GM23248 (cell line): ENCODE measurements around the gene ZFPL1.

Experiments
- EZH2 ChIP-seq: fragments of 200-600 bp; sonication (generic); IDR thresholded peaks from 2 replicates; pipeline ENCODE4 v1.6.1; 2018; ENCODE audit warnings: antibody characterized with exemption, mild to moderate bottlenecking; ENCODE audit not compliant: insufficient read depth, poor library complexity, severe bottlenecking
- EZH2phosphoT487 ChIP-seq: fragments of 200-600 bp; sonication (generic); IDR thresholded peaks from 2 replicates; pipeline ENCODE4 v1.6.1; 2018; ENCODE audit warnings: antibody characterized with exemption, moderate library complexity, mild to moderate bottlenecking, low read depth; ENCODE audit not compliant: insufficient read depth

- TF ChIP-seq EZH2phosphoT487 (no peak), EZH2 (no peak)
Observed at GRCh38 chr11:65089621-65090020, 5.6 kb downstream of the ZFPL1 start.
